Measurements from ENCODE around the gene TM9SF1.

DNA sequence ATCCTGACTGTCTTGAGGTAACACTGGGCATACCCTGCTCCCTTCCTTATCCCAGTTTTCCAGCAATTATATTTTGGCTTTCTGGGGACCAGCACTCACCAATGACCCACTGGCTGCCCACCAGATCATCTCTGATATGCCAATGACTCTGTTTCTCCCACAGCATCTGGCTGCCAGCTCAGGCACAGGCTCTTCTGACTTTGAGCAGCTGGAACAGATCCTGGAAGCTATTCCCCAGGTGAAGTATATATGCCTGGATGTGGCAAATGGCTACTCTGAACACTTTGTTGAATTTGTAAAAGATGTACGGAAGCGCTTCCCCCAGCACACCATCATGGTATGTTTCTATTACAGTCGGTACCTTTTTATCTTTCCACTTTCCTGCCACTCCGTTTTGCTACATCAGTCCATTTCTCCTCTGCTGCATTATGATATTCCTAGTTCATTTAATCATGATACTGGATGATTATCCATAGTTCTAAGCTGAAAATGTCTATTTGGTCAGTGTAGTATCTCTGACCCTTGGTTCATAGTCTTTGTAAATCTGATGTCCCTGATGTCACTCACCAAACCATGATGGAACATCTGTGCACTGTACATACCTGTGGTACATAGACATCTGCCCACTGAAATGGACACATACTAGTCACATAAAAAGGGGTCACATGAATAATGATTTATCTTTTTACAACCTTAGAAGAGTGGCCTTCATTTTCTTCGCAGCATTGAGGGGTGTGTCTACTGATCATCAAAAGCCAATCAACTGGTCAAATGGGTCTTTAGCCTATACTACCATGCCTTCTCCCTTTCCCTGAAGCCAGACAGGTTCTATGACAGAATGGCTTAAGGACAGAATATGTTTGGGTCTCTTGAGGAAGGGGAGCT, 40.8 kb upstream of the TM9SF1 start:
- TF ChIP-seq BHLHE40 (IDR thresholded peaks at IDR 0.05; ENCODE audit: borderline replicate concordance) (no peak), FOXM1 (IDR thresholded peaks at IDR 0.05; ENCODE audit: borderline replicate concordance) (no peak), ZNF384 (IDR thresholded peaks at IDR 0.05) (no peak), SP1 (IDR thresholded peaks at IDR 0.05) (no peak), TARDBP (IDR thresholded peaks at IDR 0.05) (no peak), ARNT (IDR thresholded peaks at IDR 0.05) (no peak), SUZ12 (IDR thresholded peaks at IDR 0.05) (no peak)
- TF ChIP-seq, protein P1, sequence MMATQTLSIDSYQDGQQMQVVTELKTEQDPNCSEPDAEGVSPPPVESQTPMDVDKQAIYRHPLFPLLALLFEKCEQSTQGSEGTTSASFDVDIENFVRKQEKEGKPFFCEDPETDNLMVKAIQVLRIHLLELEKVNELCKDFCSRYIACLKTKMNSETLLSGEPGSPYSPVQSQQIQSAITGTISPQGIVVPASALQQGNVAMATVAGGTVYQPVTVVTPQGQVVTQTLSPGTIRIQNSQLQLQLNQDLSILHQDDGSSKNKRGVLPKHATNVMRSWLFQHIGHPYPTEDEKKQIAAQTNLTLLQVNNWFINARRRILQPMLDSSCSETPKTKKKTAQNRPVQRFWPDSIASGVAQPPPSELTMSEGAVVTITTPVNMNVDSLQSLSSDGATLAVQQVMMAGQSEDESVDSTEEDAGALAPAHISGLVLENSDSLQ (IDR thresholded peaks at IDR 0.05) = no peak
